Astrocyte (in vitro differentiated cells and primary cell): ENCODE data around the gene UPB1.

Experiments
- CTCF ChIP-seq: IDR thresholded peaks from 2 replicates; pipeline ENCODE4 v1.5.1; 2011; ENCODE audit warnings: low read depth, mild to moderate bottlenecking, inconsistent platforms, low read length, moderate library complexity; ENCODE audit not compliant: insufficient read depth
- EZH2 ChIP-seq: IDR thresholded peaks from 2 replicates; pipeline ENCODE4 v1.6.1; 2012; ENCODE audit warnings: mild to moderate bottlenecking, low read length, inconsistent platforms; ENCODE audit not compliant: insufficient read depth

- TF ChIP-seq CTCF = no peak
- no peak for TF ChIP-seq EZH2
These were observed 58.6 kb downstream of the UPB1 start for GRCh38 chr22:24553597-24554312.
